ENCODE data around the gene CHEK1.

Gene CHEK1

DNA sequence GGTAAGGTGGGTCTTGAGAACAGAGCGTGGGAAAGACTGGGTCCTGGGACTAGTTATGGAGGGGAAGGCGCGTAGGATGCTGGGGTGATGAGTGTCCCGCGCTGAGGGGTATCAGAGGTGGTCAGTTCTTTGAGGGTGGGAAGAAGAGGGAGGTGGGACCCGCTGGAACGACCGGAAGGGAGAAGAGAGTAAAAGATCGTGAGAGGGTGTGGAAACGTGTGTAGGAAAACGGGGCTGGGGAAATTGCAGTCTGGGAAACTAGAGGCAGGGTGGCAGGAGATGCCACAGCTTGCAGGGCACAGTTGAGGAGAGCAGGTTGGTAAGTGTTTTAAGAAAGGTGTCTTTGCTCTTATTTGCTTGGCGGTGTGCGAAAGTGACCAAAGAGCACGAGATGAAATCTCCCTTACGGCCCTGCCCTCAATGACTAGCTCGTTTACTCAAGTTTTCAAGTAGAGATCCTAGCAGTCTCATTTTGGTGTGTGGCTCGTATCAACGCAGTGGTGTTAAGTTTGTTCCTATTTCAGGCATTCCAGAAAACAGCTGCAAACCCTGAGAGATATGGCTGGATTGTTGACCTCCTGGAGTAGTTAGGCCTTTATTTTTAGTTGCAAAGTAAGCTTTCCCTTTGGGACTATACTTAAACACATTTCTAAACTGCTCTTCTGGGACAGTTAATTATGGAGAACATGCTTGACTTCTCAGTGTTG is 31.7 kb upstream of the CHEK1 start:
- Histone ChIP-seq H3K27me3 (replicated peaks; ENCODE audit: control insufficient read depth, insufficient read depth, low read length) (no peaks in the 10 kb centered on the region), H3K36me3 (ENCODE audit: control insufficient read depth, insufficient read depth, low read length) (peaks cover 2% of the 10 kb centered on the region; the same call in 1 of the 2 replicates), H3K4me3 (replicated peaks; ENCODE audit: low read depth, low read length) (peak overlapping the region; percentile 100)
- DNase-seq (ENCODE audit: extremely low read depth, insufficient read length): no peak
- TF ChIP-seq, protein P1, sequence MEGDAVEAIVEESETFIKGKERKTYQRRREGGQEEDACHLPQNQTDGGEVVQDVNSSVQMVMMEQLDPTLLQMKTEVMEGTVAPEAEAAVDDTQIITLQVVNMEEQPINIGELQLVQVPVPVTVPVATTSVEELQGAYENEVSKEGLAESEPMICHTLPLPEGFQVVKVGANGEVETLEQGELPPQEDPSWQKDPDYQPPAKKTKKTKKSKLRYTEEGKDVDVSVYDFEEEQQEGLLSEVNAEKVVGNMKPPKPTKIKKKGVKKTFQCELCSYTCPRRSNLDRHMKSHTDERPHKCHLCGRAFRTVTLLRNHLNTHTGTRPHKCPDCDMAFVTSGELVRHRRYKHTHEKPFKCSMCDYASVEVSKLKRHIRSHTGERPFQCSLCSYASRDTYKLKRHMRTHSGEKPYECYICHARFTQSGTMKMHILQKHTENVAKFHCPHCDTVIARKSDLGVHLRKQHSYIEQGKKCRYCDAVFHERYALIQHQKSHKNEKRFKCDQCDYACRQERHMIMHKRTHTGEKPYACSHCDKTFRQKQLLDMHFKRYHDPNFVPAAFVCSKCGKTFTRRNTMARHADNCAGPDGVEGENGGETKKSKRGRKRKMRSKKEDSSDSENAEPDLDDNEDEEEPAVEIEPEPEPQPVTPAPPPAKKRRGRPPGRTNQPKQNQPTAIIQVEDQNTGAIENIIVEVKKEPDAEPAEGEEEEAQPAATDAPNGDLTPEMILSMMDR (IDR thresholded peaks at IDR 0.05; ENCODE audit: insufficient read depth, low read length, poor library complexity, severe bottlenecking): no peak

DNA sequence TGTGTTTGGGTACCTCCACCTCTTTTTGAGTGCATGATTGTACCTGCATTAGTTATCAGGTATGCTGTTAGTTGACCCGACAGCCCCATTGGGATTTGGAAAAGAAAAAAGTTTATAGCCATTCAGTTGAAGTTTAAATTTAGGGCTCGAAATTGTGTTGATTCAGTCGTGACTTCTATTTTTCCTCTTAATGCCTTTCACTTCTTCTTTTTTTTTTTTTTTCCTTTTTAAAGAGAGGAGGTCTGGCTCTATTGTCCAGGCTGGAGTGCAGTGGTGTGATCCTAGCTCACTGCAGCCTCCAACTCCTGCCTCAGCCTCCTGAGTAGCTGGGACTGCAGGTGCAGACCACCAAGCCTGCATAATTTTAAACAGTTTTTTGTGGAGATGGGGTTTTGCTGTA is 30.0 kb upstream of the CHEK1 start:
- Histone ChIP-seq H3K36me3 (ENCODE audit: control insufficient read depth, insufficient read depth, low read length) (peaks cover 4% of the 10 kb centered on the region), H3K4me3 (replicated peaks; ENCODE audit: low read depth, low read length) (no peak overlapping the region; the same call in 1 of the 2 replicates), H3K27me3 (replicated peaks; ENCODE audit: control insufficient read depth, insufficient read depth, low read length) (no peaks in the 10 kb centered on the region)
- no peak for DNase-seq (ENCODE audit: extremely low read depth, insufficient read length)
- TF ChIP-seq, protein P1 (IDR thresholded peaks at IDR 0.05; ENCODE audit: insufficient read depth, low read length, poor library complexity, severe bottlenecking): no peak

DNA sequence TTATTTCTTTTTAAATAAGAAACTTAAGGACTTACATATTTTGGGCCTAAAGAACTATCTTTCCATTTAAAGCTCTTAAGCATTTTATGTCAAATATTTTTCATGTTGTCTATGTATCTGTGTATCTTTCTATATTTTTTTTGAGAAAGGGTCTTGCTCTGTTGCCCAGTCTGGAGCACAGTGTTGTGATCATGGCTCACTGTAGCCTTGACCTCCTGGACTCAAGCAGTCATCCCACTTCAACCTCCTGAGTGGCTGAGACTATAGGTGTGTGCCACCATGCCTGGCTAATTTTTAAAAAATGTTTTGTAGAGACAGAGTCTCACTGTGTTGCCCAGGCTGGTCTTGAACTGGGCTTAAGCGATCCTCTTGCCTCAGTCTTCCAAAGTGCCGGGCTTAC is 24.3 kb upstream of the CHEK1 start:
- Histone ChIP-seq H3K4me3 (replicated peaks; ENCODE audit: low read depth, low read length) (no peak overlapping the region), H3K27me3 (replicated peaks; ENCODE audit: control insufficient read depth, insufficient read depth, low read length) (no peaks in the 10 kb centered on the region), H3K36me3 (ENCODE audit: control insufficient read depth, insufficient read depth, low read length) (peaks cover 11% of the 10 kb centered on the region)
- TF ChIP-seq, protein P1 (IDR thresholded peaks at IDR 0.05; ENCODE audit: insufficient read depth, low read length, poor library complexity, severe bottlenecking): no peak
- DNase-seq (ENCODE audit: extremely low read depth, insufficient read length): no peak

DNA sequence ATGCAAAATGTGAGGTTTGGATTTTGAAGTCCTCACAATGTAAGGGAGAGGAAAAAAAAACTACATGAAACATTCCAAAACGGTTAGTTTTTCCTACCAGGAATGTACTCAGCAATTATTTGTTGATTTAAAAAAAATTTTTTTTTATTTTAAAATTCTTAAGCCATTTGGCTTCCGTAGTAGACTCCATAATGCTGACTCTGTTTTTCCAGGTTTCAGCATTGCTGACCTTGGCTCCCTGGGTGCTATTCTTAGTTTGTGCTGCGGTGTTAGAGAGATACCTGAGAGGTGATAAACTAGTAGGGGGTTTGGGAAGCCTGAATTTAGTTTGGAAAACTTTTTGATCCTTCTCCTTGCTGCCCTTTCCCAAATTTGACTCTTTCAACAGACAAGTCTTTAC is 21.8 kb upstream of the CHEK1 start:
- Histone ChIP-seq H3K27me3 (replicated peaks; ENCODE audit: control insufficient read depth, insufficient read depth, low read length) (no peaks in the 10 kb centered on the region), H3K4me3 (replicated peaks; ENCODE audit: low read depth, low read length) (no peak overlapping the region), H3K36me3 (ENCODE audit: control insufficient read depth, insufficient read depth, low read length) (peaks cover 17% of the 10 kb centered on the region)
- TF ChIP-seq, protein P1 (IDR thresholded peaks at IDR 0.05; ENCODE audit: insufficient read depth, low read length, poor library complexity, severe bottlenecking): no peak
- no peak for DNase-seq (ENCODE audit: extremely low read depth, insufficient read length)

DNA sequence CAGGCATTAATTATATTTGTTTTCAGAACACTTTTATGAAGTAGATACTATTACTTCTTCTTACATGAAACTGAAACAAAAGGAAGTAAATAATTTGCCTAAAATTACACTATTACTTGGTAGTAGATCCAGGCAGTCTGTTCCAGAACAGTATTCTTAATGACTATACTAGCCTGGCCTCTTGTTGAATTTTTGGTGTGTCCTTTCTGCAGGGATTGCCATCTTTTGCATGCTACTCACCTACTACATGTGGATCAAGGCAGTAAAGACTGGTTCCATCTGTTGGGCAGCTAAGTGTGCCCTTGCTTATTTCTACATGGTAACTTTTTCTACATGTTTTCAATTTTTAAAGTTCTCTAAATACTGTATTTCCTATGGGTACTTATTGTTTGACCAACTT is 19.5 kb upstream of the CHEK1 start:
- H3K27me3 ChIP-seq (replicated peaks; ENCODE audit: control insufficient read depth, insufficient read depth, low read length): no peaks in the 10 kb centered on the region
- TF ChIP-seq, protein P1 (IDR thresholded peaks at IDR 0.05; ENCODE audit: insufficient read depth, low read length, poor library complexity, severe bottlenecking): no peak
- no peak overlapping the region for H3K4me3 ChIP-seq (replicated peaks; ENCODE audit: low read depth, low read length)
- DNase-seq (ENCODE audit: extremely low read depth, insufficient read length): no peak
- H3K36me3 ChIP-seq (ENCODE audit: control insufficient read depth, insufficient read depth, low read length): peaks cover 20% of the 10 kb centered on the region

DNA sequence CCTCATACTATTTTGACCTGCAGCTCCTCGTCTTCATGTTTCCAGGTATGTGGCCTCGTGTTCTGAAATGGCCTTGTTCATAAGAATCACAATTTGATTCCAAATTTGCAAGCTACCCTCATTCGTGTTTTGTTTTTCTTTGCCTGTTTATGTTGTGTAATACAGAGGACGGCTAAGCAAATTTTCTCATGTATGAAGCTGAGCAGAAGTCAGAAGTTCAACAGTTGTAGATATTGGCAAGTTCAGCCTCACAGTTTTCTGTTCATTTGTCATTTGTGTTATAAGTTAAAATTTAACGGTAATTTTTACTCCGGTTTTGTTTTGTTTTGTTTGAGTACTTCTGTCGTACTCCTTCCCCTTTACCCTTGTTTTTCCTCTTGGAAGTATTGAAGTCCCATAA is 15.4 kb upstream of the CHEK1 start:
- TF ChIP-seq, protein P1 (IDR thresholded peaks at IDR 0.05; ENCODE audit: insufficient read depth, low read length, poor library complexity, severe bottlenecking): no peak
- no peak overlapping the region for H3K4me3 ChIP-seq (replicated peaks; ENCODE audit: low read depth, low read length)

More for the DNA sequence above, 15.4 kb upstream of the CHEK1 start:
- Histone ChIP-seq H3K36me3 (ENCODE audit: control insufficient read depth, insufficient read depth, low read length) (peaks cover 23% of the 10 kb centered on the region), H3K27me3 (replicated peaks; ENCODE audit: control insufficient read depth, insufficient read depth, low read length) (no peaks in the 10 kb centered on the region)
- DNase-seq (ENCODE audit: extremely low read depth, insufficient read length): no peak

Measured in GM06990 (cell line).